Activated CD8-positive, alpha-beta T cell treated with anti-CD3 and anti-CD28 coated beads for 36 hours (primary cell): ENCODE measurements around the gene ENTPD2. TPM values are rescaled to one million over a fixed set of nuclear protein-coding genes. Genes with fewer than 3 reads are reported as not detected.

Experiments
- ATAC-seq: fragments of 200-7000 bp; cut with Tn5 transposase; one replicate; pipeline ENCODE4 v1.10.0; 2021; ENCODE audit warnings: mild to moderate bottlenecking, moderate library complexity
- CTCF ChIA-PET: fragments of 350-600 bp; sonication (Branson Sonifier 250); formaldehyde crosslinking; loops from one replicate; lab custom pipeline; 2021; ENCODE audit warnings: antibody characterized with exemption; lab: Charles Lee
- POLR2A ChIA-PET: fragments of 350-600 bp; sonication (Branson Sonifier 250); formaldehyde crosslinking; loops from one replicate; lab custom pipeline; 2021; ENCODE audit warnings: antibody characterized with exemption; lab: Charles Lee
- DNase-seq: peaks from one replicate; pipeline ENCODE4 v3.0.0-alpha.2; 2020
- H3K27ac Mint-ChIP-seq: one replicate; pipeline ENCODE4 v1.8.0; 2021; ENCODE audit warnings: mild to moderate bottlenecking, mixed read lengths
- H3K27me3 Mint-ChIP-seq: one replicate; pipeline ENCODE4 v1.8.0; 2021; ENCODE audit warnings: mixed read lengths
- H3K36me3 Mint-ChIP-seq: one replicate; pipeline ENCODE4 v1.8.0; 2021; ENCODE audit warnings: low read depth, mixed read lengths
- H3K4me1 Mint-ChIP-seq: one replicate; pipeline ENCODE4 v1.8.0; 2021; ENCODE audit warnings: low read depth, mixed read lengths
- H3K4me3 Mint-ChIP-seq: one replicate; pipeline ENCODE4 v1.8.0; 2021; ENCODE audit warnings: mild to moderate bottlenecking, moderate library complexity, mixed read lengths
- H3K9me3 Mint-ChIP-seq: one replicate; pipeline ENCODE4 v1.8.0; 2021; ENCODE audit warnings: mixed read lengths
- CTCF ChIP-seq: fragments of 200-600 bp; IDR thresholded peaks from one replicate; pipeline ENCODE4 v1.8.0; 2022; ENCODE audit warnings: antibody characterized with exemption, mild to moderate bottlenecking
- intact Hi-C: fragments of 100-400 bp; cut with micrococcal nuclease; formaldehyde crosslinking; loops from one replicate; pipeline ENCODE4 v1.10.0; 2022
- total RNA-seq, 2 experiments: library from RNA; stranded (reverse); gene quantifications; one replicate each; pipeline ENCODE4 v1.2.3, GENCODE V29; 2021

The ENTPD2 gene
- total RNA-seq, 2 experiments from 2014 or later: not detected

DNA sequence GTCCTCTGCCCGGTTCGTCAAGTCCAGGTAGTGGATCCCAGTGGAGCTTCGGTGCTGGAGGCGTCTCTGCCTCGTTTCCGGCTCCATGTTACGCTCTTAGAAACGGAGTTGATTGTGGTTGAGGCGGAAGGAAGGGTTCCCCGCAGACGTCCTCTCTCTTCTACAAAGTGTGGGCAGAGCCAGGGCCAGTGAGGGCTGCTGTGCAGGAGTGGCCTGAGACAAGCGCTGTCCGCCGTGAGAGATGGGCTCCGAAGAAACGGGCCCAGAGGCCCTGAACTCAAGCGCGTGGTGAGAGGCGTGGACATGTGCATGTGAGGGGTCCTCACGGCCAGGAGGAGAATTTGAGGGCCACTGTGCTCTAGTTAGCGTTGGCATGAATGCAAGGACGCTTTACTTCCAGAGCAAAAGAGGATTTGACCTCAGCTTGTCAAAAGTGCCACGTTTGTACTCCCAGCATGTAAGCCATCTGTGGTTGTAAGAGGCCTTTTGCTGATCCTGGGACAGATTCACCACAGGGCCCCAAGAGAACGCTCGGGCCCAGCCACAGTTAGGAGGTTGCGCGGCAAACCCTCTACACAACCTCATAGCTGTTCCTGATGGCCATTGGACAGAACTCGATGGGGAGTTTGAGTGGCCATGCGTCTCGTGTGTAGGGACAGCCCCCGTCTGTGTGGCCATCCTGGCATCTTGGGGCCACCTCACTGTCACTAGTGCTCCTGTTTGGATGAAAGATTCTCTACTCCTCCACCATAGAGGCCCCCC, 43.1 kb upstream of the ENTPD2 start:
- H3K4me3 Mint-ChIP-seq: peak overlapping the region; percentile 78
- H3K9me3 Mint-ChIP-seq: no peaks in the 10 kb centered on the region
- TF ChIP-seq CTCF: no peak
- intact Hi-C loops: no loop called here
- ATAC-seq: no peak
- ChIA-PET CTCF (interaction anchor here (0.9 to 1.9 kb wide), 6 partner anchors 10 to 140 kb away, joined by 3 to 12 read pairs (median 10); partner anchors contain the start of genes MAN1B1 and RNF224), POLR2A (interaction anchor here (0.8 to 1.1 kb wide), 5 partner anchors 9 to 126 kb away, joined by 3 read pairs; no protein-coding TSS in a partner anchor)
- H3K27me3 Mint-ChIP-seq: no peaks in the 10 kb centered on the region
- DNase-seq: no peak
- peaks cover 23% of the 10 kb centered on the region for H3K4me1 Mint-ChIP-seq
- H3K27ac Mint-ChIP-seq: peak overlapping the region; percentile 91
- peaks cover 21% of the 10 kb centered on the region for H3K36me3 Mint-ChIP-seq

DNA sequence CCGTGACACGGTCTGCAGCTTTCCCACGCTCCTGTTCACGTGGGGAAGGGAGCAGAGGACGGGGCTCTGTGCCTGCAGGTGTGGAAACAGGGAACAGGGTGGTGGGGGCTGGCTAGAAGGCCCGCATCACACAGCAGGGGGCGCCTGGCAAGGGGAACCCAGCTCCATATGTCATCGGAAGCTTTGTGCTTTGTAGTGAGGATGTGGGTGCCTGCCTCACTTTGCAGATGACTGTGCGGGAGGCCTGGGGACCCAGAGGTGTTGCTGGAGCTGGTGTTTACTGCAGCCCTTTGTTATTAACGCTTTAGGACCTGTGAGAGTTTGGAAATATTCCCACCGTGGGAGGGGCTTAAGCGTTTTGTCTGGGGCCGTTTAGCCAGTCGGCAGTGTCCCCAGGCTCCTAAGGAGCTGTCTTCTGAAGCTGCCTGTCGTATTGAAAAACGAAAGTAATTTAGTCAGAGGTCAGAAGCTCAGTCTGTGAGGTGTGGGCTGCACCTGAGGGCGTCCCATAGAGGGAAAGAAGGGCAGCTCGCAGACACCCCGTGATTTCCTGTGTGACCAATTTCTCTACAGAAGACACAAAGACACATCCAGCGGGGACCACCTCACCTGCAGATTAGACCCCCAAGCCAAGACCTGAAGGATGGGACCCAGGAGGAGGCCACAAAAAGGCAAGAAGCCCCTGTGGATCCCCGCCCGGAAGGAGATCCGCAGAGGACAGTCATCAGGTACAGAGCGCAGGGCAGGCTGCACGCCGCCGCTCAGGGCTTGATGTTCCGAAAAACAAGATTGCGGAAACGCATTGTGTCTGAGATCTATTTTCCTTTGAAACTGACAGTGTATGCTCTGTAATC, 42.0 kb upstream of the ENTPD2 start:
- POLR2A ChIA-PET: interaction anchor here (0.6 to 1.6 kb wide), 12 partner anchors 9 to 145 kb away, joined by 3 to 12 read pairs (median 4); partner anchors contain the start of genes DPP7, MAN1B1, SAPCD2 and UAP1L1
- peak; percentile 97 for ATAC-seq
- peak overlapping the region; percentile 91 for H3K27ac Mint-ChIP-seq

GRCh38 chr9:137089232-137089947, 35.5 kb upstream of the ENTPD2 start:
- Mint-ChIP-seq H3K4me1 (peaks cover 31% of the 10 kb centered on the region), H3K36me3 (peaks cover 7% of the 10 kb centered on the region), H3K27me3 (no peaks in the 10 kb centered on the region), H3K4me3 (no peak overlapping the region), H3K27ac (no peak overlapping the region), H3K9me3 (no peaks in the 10 kb centered on the region)
- POLR2A ChIA-PET: interaction anchor here (2.5 kb wide), 1 partner anchor 151 kb away, joined by 8 read pairs; no protein-coding TSS in a partner anchor
- CTCF ChIA-PET: interaction anchor here (0.6 to 3.7 kb wide), 3 partner anchors 21 to 657 kb away, joined by 3 to 14 read pairs (median 8); no protein-coding TSS in a partner anchor
- no peak for ATAC-seq
- DNase-seq: no peak
- intact Hi-C loops: no loop called here
- TF ChIP-seq CTCF: no peak

More for the DNA sequence above, 42.0 kb upstream of the ENTPD2 start:
- Mint-ChIP-seq H3K4me3 (peak overlapping the region; percentile 78), H3K9me3 (no peaks in the 10 kb centered on the region), H3K4me1 (peaks cover 23% of the 10 kb centered on the region), H3K36me3 (peaks cover 23% of the 10 kb centered on the region), H3K27me3 (no peaks in the 10 kb centered on the region)
- intact Hi-C loops: no loop called here
- CTCF ChIA-PET: interaction anchor here (0.7 to 1.9 kb wide), 25 partner anchors 9 to 161 kb away, joined by 3 to 17 read pairs (median 4); partner anchors contain the start of genes MAN1B1, NPDC1, RNF224 and SAPCD2
- peak; percentile 95 for DNase-seq
- peak; percentile 74 for TF ChIP-seq CTCF

- Mint-ChIP-seq H3K4me3 (peak overlapping the region; percentile 86), H3K27me3 (no peaks in the 10 kb centered on the region), H3K9me3 (no peaks in the 10 kb centered on the region), H3K4me1 (peaks cover 36% of the 10 kb centered on the region), H3K36me3 (peaks cover 4% of the 10 kb centered on the region), H3K27ac (peak overlapping the region; percentile 91)
- no peak for TF ChIP-seq CTCF
- no peak for DNase-seq
- intact Hi-C loops: no loop called here
- ChIA-PET CTCF (interaction anchor here (0.6 to 2.6 kb wide), 5 partner anchors 8 to 359 kb away, joined by 3 to 17 read pairs (median 4); partner anchors contain the start of genes NPDC1 and RNF224), POLR2A (interaction anchor here (0.9 to 2.5 kb wide), 4 partner anchors 8 to 152 kb away, joined by 3 to 12 read pairs (median 6); no protein-coding TSS in a partner anchor)
- ATAC-seq: no peak
Measured at GRCh38 chr9:137088121-137088520, 34.3 kb upstream of the ENTPD2 start.
